H1 (cell line): ENCODE data around the gene KPNA4.

ENCODE experiments used
- ATF2 ChIP-seq: IDR thresholded peaks from 2 replicates; pipeline ENCODE4 v1.6.1; 2012; ENCODE audit warnings: low read length, inconsistent platforms
- EZH2 ChIP-seq: fragments of 200-600 bp; sonication (generic); IDR thresholded peaks from 2 replicates; pipeline ENCODE4 v1.7.1; 2012; ENCODE audit warnings: low read depth, mild to moderate bottlenecking, moderate library complexity, low read length, inconsistent platforms; ENCODE audit not compliant: severe bottlenecking

- TF ChIP-seq ATF2 (no peak), EZH2 (no peak)
Measured at GRCh38 chr3:160554980-160555379, 10.4 kb downstream of the KPNA4 start.
